GM04503 (cell line): Measurements from ENCODE around the gene GLP1R.
"Not testable (repeated sequence)": the region's sequence is repeated elsewhere in the genome, so short reads cannot be mapped to it uniquely, and the experiment has no call there.

Experiments used
- DNase-seq: peaks from one replicate; pipeline ENCODE4 v3.0.0-alpha.2; 2012; ENCODE audit warnings: low read depth

Gene GLP1R

GRCh38 chr6:39128832-39129231, 80.3 kb downstream of the GLP1R start:
- no peak for DNase-seq

- DNase-seq = no peak
Observed at GRCh38 chr6:39130691-39131090, 82.1 kb downstream of the GLP1R start.

GRCh38 chr6:39134761-39135160, 86.2 kb downstream of the GLP1R start:
- DNase-seq = not testable (repeated sequence)

GRCh38 chr6:39136207-39136606, 87.6 kb downstream of the GLP1R start:
- not testable (repeated sequence) for DNase-seq

- DNase-seq = no peak
Observed at GRCh38 chr6:39137245-39137644, 88.7 kb downstream of the GLP1R start.
